Mucosa of stomach (tissue), 1 donor: ENCODE results near the gene PTPN4.

Experiments
- H3K27me3 ChIP-seq: one replicate; pipeline ENCODE4 v1.7.0; 2013; ENCODE audit warnings: mild to moderate bottlenecking, low read length; ENCODE audit not compliant: control insufficient read depth, insufficient read depth
- H3K36me3 ChIP-seq: one replicate; pipeline ENCODE4 v1.7.0; 2013; ENCODE audit warnings: low read length; ENCODE audit not compliant: control insufficient read depth, insufficient read depth
- H3K4me1 ChIP-seq: one replicate; pipeline ENCODE4 v1.7.0; 2013; ENCODE audit warnings: mild to moderate bottlenecking, low read length; ENCODE audit not compliant: control insufficient read depth, insufficient read depth
- H3K4me3 ChIP-seq: one replicate; pipeline ENCODE4 v1.7.0; 2013; ENCODE audit warnings: low read length
- H3K9ac ChIP-seq: one replicate; pipeline ENCODE4 v1.7.0; 2013; ENCODE audit warnings: mild to moderate bottlenecking, low read length, moderate library complexity
- H3K9me3 ChIP-seq: one replicate; pipeline ENCODE4 v1.7.0; 2013; ENCODE audit warnings: mild to moderate bottlenecking, low read length, moderate library complexity; ENCODE audit not compliant: control insufficient read depth
- donor health status: Pancreatic carcinoma.

Gene PTPN4

GRCh38 chr2:119897736-119898395 lies 138.1 kb downstream of the PTPN4 start:
- Histone ChIP-seq H3K4me1 (no peaks in the 10 kb centered on the region), H3K9ac (no peak overlapping the region), H3K9me3 (no peaks in the 10 kb centered on the region), H3K4me3 (no peak overlapping the region), H3K27me3 (no peaks in the 10 kb centered on the region), H3K36me3 (no peaks in the 10 kb centered on the region)

- H3K9ac ChIP-seq, result no peak overlapping the region
- no peaks in the 10 kb centered on the region for H3K9me3 ChIP-seq
- no peaks in the 10 kb centered on the region for H3K36me3 ChIP-seq
Measured at GRCh38 chr2:119901013-119901412, 141.3 kb downstream of the PTPN4 start.

GRCh38 chr2:119910566-119910965 lies 150.8 kb downstream of the PTPN4 start:
- no peaks in the 10 kb centered on the region for H3K36me3 ChIP-seq
- no peaks in the 10 kb centered on the region for H3K9me3 ChIP-seq
- no peaks in the 10 kb centered on the region for H3K27me3 ChIP-seq
- H3K4me3 ChIP-seq, result no peak overlapping the region
- H3K4me1 ChIP-seq, result no peaks in the 10 kb centered on the region
- no peak overlapping the region for H3K9ac ChIP-seq

More at GRCh38 chr2:119901013-119901412, 141.3 kb downstream of the PTPN4 start:
- Histone ChIP-seq H3K4me1 (no peaks in the 10 kb centered on the region), H3K27me3 (no peaks in the 10 kb centered on the region), H3K4me3 (no peak overlapping the region)

DNA sequence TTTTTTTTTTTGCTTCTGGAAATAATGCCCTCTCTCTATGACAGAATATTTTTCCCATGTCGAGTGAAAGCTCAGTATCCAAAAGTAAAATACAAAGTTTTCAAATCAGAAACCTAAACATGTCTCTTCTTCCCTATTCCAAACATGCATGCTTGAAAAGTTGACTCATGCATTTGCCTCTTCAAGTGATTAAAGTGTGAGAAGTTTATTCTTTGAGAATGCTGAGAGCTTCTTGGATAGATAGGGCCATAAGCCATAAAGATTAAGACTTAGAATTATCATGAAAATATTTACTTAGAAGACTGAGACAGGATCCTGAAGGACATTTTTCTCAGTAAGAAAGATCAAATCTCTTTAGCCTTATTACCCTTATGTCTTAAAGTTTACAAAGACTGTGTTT lies 154.5 kb downstream of the PTPN4 start:
- H3K27me3 ChIP-seq, result no peaks in the 10 kb centered on the region
- no peak overlapping the region for H3K4me3 ChIP-seq
- no peaks in the 10 kb centered on the region for H3K9me3 ChIP-seq
- no peaks in the 10 kb centered on the region for H3K4me1 ChIP-seq
- H3K36me3 ChIP-seq, result no peaks in the 10 kb centered on the region
- no peak overlapping the region for H3K9ac ChIP-seq

- Histone ChIP-seq H3K27me3 (no peaks in the 10 kb centered on the region), H3K9ac (no peak overlapping the region), H3K4me3 (no peak overlapping the region), H3K4me1 (no peaks in the 10 kb centered on the region), H3K9me3 (no peaks in the 10 kb centered on the region), H3K36me3 (no peaks in the 10 kb centered on the region)
Measured at GRCh38 chr2:119921825-119922224, 162.1 kb downstream of the PTPN4 start.

- H3K27me3 ChIP-seq, result no peaks in the 10 kb centered on the region
- H3K9me3 ChIP-seq, result no peaks in the 10 kb centered on the region
- H3K4me3 ChIP-seq, result no peak overlapping the region
- no peaks in the 10 kb centered on the region for H3K4me1 ChIP-seq
- no peaks in the 10 kb centered on the region for H3K36me3 ChIP-seq
- H3K9ac ChIP-seq, result no peak overlapping the region
Measured at GRCh38 chr2:119922699-119923098, 163.0 kb downstream of the PTPN4 start.

DNA sequence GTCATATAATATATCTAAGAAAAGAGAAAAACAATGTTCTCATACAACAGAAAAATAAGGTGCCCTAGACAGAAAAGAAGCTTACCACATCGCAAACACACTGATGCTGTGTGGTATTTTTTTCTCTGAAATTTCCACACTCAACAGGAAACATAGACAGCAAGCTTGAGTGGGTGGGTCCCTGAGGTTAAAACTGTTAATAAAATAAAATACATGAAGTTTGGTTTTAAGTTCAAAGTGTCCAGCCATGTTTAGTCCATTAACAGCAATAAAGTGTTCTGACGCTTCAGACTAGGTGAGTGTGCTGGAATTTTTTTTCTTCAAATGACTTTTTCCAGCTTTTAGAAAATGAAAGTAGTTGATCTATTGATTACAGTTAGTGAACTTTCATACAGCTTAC lies 169.8 kb downstream of the PTPN4 start:
- H3K9ac ChIP-seq, result no peak overlapping the region
- H3K4me1 ChIP-seq, result no peaks in the 10 kb centered on the region
- no peaks in the 10 kb centered on the region for H3K9me3 ChIP-seq
- no peaks in the 10 kb centered on the region for H3K36me3 ChIP-seq
- no peak overlapping the region for H3K4me3 ChIP-seq
- H3K27me3 ChIP-seq, result no peaks in the 10 kb centered on the region

DNA sequence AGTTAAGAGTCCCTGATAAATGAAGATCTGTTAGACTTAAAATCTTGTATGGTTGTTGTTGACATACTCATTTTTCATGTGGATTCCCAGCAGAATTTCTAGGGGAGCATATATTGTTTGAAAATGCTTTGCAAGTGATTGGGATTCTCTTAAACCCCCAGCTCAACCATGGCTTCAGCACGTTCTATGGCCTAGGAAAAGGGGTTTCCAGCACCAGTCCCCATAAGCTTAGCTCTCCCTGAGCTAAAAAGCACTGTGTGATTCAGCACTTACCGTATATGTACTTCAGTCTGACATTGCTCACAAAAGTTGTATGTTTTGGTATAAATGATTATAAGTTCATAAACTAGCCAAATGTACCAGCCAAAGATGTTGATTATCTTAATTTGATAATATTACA lies 173.1 kb downstream of the PTPN4 start:
- Histone ChIP-seq H3K4me3 (no peak overlapping the region), H3K27me3 (no peaks in the 10 kb centered on the region), H3K9me3 (no peaks in the 10 kb centered on the region), H3K36me3 (no peaks in the 10 kb centered on the region), H3K4me1 (no peaks in the 10 kb centered on the region), H3K9ac (no peak overlapping the region)

DNA sequence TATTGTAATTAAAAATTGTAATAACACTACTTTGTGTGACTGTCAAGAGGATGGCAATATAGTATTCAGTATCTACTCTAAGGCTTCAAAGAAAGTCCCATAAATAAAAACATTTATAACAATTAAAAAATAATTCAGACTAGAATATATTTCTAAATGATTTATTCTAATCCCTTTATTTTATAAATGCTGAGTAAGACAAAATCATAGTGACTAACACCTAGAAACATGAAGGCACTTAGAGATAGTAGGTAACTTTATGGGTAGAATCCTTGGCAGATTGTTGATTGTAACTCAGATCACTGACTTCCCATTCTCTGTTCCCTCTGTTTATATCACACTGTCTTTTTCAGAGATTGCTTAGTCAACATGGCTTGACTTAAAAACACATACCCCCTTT lies 174.6 kb downstream of the PTPN4 start:
- H3K27me3 ChIP-seq, result no peaks in the 10 kb centered on the region
- H3K36me3 ChIP-seq, result no peaks in the 10 kb centered on the region
- no peaks in the 10 kb centered on the region for H3K4me1 ChIP-seq

DNA sequence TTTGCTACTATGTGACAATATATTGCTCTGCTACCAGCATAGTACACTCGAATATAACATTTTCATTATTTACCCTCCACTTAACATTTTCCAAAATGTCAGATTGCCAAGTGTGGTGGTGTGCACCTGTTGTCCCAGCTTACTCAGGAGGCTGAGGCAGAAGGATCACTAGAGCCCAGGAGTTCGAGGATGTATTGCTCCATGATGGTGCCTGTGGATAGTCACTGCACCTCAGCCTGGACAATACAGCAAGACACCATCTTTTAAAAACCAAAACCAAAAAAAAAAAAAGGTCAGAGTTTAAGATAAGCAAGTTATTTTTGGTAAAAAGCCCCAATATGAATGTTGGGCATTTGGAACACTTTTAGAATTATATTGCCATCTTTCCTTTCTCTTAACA lies 178.0 kb downstream of the PTPN4 start:
- no peaks in the 10 kb centered on the region for H3K27me3 ChIP-seq
- H3K36me3 ChIP-seq, result no peaks in the 10 kb centered on the region
- no peaks in the 10 kb centered on the region for H3K4me1 ChIP-seq

More for the DNA sequence above, 174.6 kb downstream of the PTPN4 start:
- Histone ChIP-seq H3K9me3 (no peaks in the 10 kb centered on the region), H3K9ac (no peak overlapping the region), H3K4me3 (no peak overlapping the region)

GRCh38 chr2:119939915-119940314 lies 180.2 kb downstream of the PTPN4 start:
- no peaks in the 10 kb centered on the region for H3K4me1 ChIP-seq
- no peak overlapping the region for H3K9ac ChIP-seq
- H3K27me3 ChIP-seq, result no peaks in the 10 kb centered on the region

More for the DNA sequence above, 178.0 kb downstream of the PTPN4 start:
- Histone ChIP-seq H3K4me3 (no peak overlapping the region), H3K9ac (no peak overlapping the region), H3K9me3 (no peaks in the 10 kb centered on the region)

DNA sequence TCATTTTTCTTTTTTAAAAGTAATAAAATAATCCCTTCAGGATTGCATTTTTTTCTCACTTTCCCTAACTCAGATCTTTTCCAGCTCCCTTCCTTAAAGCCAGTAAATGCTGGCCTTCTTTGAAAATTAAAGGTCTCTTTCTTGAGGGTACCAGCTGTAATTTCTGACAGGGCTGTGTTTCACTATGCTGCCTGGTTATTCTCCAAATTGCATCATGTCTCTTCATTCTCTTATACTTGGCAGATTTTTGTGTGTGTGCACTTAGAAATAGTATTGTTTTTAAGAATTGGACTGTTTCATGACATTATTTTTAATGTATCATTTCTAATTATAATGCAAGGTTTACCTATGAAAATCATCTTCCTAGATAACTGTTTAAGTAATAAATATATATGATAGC lies 181.1 kb downstream of the PTPN4 start:
- no peaks in the 10 kb centered on the region for H3K4me1 ChIP-seq
- no peaks in the 10 kb centered on the region for H3K27me3 ChIP-seq
- H3K4me3 ChIP-seq, result no peak overlapping the region
- no peak overlapping the region for H3K9ac ChIP-seq
- H3K9me3 ChIP-seq, result no peaks in the 10 kb centered on the region
- H3K36me3 ChIP-seq, result no peaks in the 10 kb centered on the region

More at GRCh38 chr2:119939915-119940314, 180.2 kb downstream of the PTPN4 start:
- H3K36me3 ChIP-seq, result no peaks in the 10 kb centered on the region
- no peak overlapping the region for H3K4me3 ChIP-seq
- H3K9me3 ChIP-seq, result no peaks in the 10 kb centered on the region

- Histone ChIP-seq H3K27me3 (no peaks in the 10 kb centered on the region), H3K36me3 (no peaks in the 10 kb centered on the region), H3K4me1 (no peaks in the 10 kb centered on the region), H3K9me3 (no peaks in the 10 kb centered on the region), H3K4me3 (no peak overlapping the region), H3K9ac (no peak overlapping the region)
Measured at GRCh38 chr2:119941388-119941787, 181.7 kb downstream of the PTPN4 start.
